ENCODE results near the gene FXYD3. TPM values are rescaled to one million over a fixed set of nuclear protein-coding genes. Genes with fewer than 3 reads are reported as not detected.

Gene FXYD3
- total RNA-seq, 4 donors from 2014 or later, result 1.5 to 3.8 (median 1.6) TPM

DNA sequence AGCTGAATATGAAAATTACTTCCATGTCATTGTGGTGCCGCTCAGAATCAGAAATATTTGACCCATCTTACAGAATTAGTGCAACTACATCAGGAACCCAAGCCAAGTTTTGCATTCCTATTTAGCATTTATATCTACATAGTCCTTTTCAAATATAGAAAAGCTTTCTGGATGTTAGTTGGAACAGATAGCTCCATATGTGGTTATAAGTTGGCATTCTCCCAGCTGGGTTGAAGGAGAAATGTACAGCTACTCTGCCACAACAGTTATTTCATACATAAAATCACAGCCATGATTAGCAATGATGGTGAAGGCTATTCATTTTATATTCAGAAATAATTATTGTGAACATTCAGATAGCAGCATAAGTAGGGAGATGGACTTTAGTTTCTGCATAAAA lies 45.9 kb upstream of the FXYD3 start:
- intact Hi-C loops (cut with DNase I; ENCODE audit: low total_unique reads), result no loop called here
- no peak overlapping the region for H3K27ac ChIP-seq
- TF ChIP-seq POLR2A (IDR thresholded peaks at IDR 0.05), result no peak
- TF ChIP-seq, protein P1, sequence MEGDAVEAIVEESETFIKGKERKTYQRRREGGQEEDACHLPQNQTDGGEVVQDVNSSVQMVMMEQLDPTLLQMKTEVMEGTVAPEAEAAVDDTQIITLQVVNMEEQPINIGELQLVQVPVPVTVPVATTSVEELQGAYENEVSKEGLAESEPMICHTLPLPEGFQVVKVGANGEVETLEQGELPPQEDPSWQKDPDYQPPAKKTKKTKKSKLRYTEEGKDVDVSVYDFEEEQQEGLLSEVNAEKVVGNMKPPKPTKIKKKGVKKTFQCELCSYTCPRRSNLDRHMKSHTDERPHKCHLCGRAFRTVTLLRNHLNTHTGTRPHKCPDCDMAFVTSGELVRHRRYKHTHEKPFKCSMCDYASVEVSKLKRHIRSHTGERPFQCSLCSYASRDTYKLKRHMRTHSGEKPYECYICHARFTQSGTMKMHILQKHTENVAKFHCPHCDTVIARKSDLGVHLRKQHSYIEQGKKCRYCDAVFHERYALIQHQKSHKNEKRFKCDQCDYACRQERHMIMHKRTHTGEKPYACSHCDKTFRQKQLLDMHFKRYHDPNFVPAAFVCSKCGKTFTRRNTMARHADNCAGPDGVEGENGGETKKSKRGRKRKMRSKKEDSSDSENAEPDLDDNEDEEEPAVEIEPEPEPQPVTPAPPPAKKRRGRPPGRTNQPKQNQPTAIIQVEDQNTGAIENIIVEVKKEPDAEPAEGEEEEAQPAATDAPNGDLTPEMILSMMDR (IDR thresholded peaks at IDR 0.05), result no peak

GRCh38 chr19:35070471-35070870 lies 45.2 kb upstream of the FXYD3 start:
- H3K4me3 ChIP-seq, result no peak overlapping the region
- intact Hi-C loops (cut with DNase I; ENCODE audit: low total_unique reads), result no loop called here
- TF ChIP-seq POLR2A (IDR thresholded peaks at IDR 0.05), result no peak
- TF ChIP-seq, protein P1 (IDR thresholded peaks at IDR 0.05), result no peak
- H3K4me1 ChIP-seq, result no peaks in the 10 kb centered on the region
- DNase-seq, result no peak
- no peaks in the 10 kb centered on the region for H3K27me3 ChIP-seq
- H3K9me3 ChIP-seq, result no peaks in the 10 kb centered on the region
- no peak overlapping the region for H3K27ac ChIP-seq
- no peaks in the 10 kb centered on the region for H3K36me3 ChIP-seq

More for the DNA sequence above, 45.9 kb upstream of the FXYD3 start:
- Histone ChIP-seq H3K27me3 (no peaks in the 10 kb centered on the region), H3K36me3 (no peaks in the 10 kb centered on the region), H3K4me3 (no peak overlapping the region), H3K9me3 (no peaks in the 10 kb centered on the region), H3K4me1 (no peaks in the 10 kb centered on the region)
- no peak for DNase-seq

- DNase-seq, result no peak
- Histone ChIP-seq H3K4me3 (no peak overlapping the region), H3K9me3 (no peaks in the 10 kb centered on the region), H3K27ac (no peak overlapping the region), H3K4me1 (no peaks in the 10 kb centered on the region), H3K36me3 (no peaks in the 10 kb centered on the region), H3K27me3 (no peaks in the 10 kb centered on the region)
- TF ChIP-seq, protein P1 (IDR thresholded peaks at IDR 0.05), result no peak
- no peak for TF ChIP-seq POLR2A (IDR thresholded peaks at IDR 0.05)
- intact Hi-C loops (cut with DNase I; ENCODE audit: low total_unique reads), result no loop called here
Observed at GRCh38 chr19:35073516-35073915, 42.1 kb upstream of the FXYD3 start.

- H3K9me3 ChIP-seq, result no peaks in the 10 kb centered on the region
- H3K27ac ChIP-seq, result no peak overlapping the region
- intact Hi-C loops (cut with DNase I; ENCODE audit: low total_unique reads), result no loop called here
- H3K36me3 ChIP-seq, result no peaks in the 10 kb centered on the region
- no peaks in the 10 kb centered on the region for H3K4me1 ChIP-seq
- TF ChIP-seq, protein P1 (IDR thresholded peaks at IDR 0.05), result no peak
- TF ChIP-seq POLR2A (IDR thresholded peaks at IDR 0.05), result no peak
- DNase-seq, result no peak
- no peak overlapping the region for H3K4me3 ChIP-seq
- H3K27me3 ChIP-seq, result no peaks in the 10 kb centered on the region
Observed at GRCh38 chr19:35073941-35074340, 41.7 kb upstream of the FXYD3 start.

GRCh38 chr19:35074426-35075201 lies 41.0 kb upstream of the FXYD3 start:
- Histone ChIP-seq H3K36me3 (no peaks in the 10 kb centered on the region), H3K4me3 (no peak overlapping the region), H3K9me3 (no peaks in the 10 kb centered on the region), H3K4me1 (no peaks in the 10 kb centered on the region), H3K27me3 (no peaks in the 10 kb centered on the region), H3K27ac (no peak overlapping the region)
- no peak for DNase-seq
- no peak for TF ChIP-seq POLR2A (IDR thresholded peaks at IDR 0.05)
- TF ChIP-seq, protein P1 (IDR thresholded peaks at IDR 0.05), result no peak
- intact Hi-C loops (cut with DNase I; ENCODE audit: low total_unique reads), result no loop called here
